ENCODE results near the gene FOXO3.
"Not testable (repeated sequence)": the region's sequence is repeated elsewhere in the genome, so short reads cannot be mapped to it uniquely, and the experiment has no call there.

FOXO3 gene

DNA sequence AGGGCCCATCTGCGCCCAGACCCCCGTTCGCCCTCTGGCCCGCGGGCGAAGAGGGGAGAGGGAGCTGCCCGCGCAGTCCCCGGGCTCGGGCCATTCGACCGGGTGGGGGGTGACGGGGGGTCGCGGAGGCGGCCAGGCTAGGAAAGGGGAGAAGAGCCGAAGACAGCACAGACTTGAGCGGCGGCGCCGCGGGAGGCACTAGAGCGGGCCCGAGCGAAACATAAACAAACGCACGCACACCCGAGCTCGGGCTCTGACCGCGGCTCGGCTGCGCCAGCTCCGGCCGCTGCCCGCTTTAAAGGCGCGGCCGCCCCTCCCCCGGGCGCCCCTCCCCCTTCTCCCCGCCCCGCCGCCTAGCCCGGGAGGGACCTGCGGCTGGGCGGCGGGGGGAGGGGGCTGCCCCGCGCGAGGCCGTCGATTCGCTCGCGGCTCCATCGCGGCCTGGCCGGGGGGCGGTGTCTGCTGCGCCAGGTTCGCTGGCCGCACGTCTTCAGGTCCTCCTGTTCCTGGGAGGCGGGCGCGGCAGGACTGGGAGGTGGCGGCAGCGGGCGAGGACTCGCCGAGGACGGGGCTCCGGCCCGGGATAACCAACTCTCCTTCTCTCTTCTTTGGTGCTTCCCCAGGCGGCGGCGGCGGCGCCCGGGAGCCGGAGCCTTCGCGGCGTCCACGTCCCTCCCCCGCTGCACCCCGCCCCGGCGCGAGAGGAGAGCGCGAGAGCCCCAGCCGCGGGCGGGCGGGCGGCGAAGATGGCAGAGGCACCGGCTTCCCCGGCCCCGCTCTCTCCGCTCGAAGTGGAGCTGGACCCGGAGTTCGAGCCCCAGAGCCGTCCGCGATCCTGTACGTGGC lies at the start of gene FOXO3:
Gene FOXO3, plus strand, starts transcription at position 455 of the 846 bp plus-strand sequence. Its CDS starts 292 bp downstream, at position 747.
- DNase-seq = peak; percentile 64

DNA sequence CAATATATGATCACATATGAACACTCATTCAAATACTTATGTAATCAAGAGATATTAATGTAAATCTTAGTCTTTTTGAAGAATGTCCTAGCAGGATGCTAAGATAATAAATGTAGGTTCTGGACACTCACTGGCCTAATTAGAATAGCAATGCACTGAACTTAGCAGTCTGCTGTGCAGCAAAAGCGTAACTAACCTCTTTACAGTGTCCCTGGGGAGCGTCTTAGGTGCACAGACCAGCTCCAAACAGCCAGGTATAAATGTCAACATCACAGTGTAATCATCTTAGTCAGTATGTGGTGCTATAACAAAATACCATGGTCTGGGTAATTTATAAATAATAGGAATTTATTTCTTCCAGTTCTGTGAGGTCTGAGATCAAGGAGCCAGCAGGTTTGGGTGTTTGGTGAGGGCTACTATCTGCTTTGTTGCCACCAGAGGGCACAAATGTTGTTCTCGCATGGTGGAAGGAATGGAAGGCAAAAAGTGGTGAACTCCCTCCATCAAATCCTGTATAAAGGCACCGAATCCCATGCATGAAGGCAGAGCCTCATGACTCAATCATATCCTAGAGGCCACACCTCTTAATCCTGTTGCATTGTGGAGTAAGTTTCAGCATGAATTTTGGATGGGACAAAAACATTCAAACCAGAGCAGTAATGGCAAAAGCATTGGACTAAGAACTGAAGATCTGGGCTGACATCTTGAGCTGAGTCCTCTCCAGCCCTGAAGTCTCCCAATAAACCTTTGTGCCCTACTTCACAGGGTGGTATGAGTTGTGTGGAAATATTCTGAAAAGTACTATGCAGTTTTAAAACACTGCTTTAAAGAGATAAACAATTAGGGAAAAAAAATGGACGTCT lies 41.8 kb upstream of the FOXO3 start:
- no peak for DNase-seq

DNA sequence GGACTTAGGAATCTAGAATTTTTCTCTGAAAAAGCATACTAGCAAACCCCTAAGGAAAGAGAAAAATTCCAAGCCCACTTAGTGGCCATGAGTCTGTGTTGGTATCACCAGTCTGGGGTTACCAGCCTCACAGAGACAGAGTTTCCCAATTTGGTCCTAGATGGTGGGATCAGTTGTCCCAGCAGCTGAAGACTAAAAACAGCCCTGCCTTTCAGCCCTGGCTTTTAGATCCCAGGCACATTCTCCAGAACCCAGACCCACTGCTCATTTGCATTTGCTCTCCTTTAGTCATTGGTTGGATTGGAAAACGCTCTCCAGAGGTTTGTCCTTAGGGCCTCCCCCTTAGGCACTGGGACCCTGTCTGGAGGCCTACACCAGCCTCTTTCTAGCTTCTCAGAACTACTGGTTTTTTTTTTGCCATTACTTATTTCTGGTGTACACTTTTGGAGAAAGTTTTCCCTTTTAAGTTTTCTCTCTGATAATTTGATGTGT lies 39.1 kb upstream of the FOXO3 start:
- no peak for DNase-seq

DNA sequence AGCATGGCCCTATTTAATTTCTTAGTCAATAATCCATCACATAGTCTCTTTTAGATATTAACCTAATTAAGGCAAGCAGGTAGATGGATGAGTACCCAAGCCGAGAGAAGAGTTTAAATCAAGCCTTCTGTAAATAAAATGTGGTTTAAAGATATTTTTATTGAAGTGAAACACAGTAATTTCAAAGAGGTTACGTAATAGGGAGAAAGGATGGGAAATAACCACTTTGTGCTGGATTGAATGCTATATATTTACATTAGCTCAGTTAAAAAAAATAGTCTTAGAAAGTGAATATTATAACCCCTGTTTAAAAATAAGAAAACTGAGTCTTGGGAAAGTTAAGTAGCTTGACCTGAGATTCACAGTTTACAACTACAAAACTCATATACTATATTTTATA lies 37.0 kb upstream of the FOXO3 start:
- DNase-seq = no peak

DNA sequence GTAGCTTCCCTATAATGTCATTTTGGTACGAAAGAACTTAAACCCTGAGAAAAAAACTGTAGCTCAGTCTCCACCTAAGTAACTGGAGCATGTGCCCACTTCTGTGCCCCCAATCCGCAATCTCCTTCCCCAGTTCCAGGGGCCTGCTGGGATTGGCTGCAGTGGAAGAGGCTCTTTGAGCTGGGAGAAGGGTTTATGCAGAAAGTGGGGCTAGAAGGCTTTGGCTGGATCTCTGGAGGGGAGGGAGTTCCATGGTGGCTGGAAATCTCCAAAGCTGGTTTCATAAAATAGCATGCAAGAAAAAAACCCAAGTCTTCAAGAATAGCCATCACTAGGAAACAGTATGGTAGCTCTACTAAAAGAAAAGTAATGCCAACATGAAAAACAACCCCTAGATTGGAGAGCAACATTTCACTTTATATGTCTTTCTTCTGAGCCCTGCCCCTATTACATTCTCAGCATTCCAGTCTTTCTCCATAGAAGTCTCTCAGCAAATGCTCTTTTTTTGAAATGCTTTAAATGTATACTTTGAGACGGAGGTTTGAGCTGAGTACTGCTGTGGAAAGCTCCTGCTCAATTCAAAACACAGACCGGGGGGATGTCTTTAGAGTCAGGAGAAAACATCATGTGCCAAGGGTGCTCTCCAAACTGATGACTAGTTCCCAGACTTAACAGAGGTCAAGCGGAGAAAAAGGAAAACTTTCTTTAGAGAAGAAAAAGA lies 36.0 kb upstream of the FOXO3 start:
- DNase-seq = no peak

DNA sequence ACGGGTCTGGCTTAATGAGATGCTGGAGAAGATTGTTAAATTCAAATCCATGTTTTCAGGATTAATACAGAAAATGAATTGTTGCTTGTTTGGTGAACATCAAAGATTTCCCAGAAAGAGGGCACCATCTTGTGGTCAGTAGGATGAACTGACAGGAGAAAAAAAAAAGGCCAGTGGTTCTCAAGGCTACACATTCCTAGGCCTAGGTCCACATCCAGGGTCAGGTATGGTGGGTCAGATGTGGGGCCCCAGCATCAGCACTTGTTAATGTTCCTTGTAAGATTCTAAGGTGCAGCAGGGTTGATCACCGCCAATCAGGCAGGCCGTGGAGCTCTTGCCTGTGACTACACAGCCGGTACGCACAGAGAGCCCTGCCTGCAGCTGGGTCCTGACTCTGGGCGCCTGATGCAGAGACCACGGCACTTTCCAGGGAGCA lies 34.0 kb upstream of the FOXO3 start:
- DNase-seq = no peak

DNA sequence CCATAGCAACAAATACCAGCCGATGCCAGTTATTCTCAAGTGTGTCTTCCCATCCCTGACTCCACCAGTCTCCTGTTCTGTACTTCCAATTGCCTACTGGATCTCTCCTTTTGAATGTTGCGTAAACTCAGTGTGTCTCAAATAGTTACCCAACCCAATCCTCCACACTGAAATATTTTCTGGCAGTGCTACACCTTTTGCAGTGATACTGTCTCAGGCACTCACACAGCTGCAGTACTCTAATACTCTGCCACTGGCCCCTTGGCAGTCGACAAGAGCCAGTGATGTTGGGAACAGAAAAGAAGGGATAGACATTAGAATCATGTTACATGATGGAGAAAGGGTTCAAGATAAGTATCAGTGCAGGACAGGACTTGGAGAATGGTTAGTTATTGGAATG lies 31.8 kb upstream of the FOXO3 start:
- no peak for DNase-seq

DNA sequence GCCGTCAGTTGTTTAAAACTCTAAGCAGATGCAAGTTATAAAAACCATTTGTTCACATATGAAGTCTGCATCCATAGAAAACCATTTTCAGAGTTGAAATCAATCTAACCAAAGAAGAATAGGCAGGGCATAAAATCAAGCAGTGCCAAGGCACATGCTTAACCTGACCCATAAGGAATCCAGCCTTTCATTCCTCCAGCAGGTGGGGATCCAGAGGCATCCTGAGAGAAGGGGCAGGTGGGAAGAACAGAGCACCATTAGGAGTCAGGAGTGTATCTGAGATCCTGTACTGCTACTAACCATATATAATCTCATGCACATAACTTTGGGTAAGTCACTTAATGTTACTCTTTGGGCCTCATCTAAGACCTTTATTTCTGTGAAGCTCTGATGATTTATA lies 29.4 kb upstream of the FOXO3 start:
- DNase-seq = no peak

DNA sequence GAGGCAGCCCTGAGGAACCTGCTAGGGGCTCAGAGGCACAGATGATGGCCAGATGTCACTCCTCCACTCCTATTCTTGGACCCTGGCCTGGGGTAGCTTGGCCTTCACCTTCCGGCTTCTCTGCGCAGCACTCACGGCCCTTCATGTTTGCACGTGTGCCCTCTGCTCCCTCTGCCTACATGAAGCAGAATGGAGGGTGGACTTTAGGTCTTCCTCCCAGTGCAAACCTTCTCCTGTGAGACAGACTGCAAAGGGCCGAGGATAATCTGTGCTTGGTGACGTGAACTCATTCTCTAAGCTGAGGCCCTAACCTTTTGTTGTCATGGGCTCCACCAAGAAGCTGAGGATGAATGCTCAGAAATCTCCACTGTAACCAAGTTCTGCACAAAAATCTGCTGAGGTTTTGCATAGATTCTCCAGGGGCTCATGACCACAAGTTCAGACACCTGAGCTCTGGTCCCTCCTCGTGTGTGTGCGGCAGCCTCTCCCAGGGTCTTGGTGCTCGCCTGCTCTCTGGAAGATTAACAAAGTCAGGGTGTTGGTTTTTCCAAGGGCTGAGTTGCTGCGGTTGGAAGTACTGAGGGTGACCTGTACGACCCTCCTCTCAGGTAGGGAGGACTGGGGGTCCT lies 25.5 kb upstream of the FOXO3 start:
- DNase-seq = no peak

DNA sequence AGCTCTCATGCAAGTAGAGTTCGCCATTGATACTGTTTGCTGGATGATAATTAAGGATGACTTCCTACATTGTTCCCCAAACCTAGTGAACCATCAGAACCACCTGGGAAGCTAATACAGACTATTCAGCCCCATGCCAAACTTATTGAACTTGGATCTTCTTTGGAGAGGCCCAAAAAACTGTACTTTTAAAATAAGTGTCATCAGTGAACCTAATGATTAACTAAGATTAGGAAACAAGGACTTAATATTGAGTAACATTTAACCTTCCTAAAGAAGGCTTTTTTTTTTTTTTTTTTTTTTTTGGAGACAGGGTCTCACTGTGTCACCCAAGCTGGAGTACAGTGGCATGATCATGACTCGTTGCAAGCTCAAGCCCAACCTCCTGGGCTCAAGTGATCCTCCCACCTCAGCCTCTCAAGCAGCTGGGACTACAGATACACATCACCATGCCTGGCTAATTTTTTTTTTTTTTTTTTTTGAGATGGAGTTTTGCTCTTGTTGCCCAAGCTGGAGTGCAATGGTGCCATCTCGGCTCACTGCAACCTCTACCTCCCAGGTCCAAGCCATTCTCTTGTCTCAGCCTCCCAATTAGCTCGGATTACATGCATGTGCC lies 24.7 kb upstream of the FOXO3 start:
- not testable (repeated sequence) for DNase-seq

DNA sequence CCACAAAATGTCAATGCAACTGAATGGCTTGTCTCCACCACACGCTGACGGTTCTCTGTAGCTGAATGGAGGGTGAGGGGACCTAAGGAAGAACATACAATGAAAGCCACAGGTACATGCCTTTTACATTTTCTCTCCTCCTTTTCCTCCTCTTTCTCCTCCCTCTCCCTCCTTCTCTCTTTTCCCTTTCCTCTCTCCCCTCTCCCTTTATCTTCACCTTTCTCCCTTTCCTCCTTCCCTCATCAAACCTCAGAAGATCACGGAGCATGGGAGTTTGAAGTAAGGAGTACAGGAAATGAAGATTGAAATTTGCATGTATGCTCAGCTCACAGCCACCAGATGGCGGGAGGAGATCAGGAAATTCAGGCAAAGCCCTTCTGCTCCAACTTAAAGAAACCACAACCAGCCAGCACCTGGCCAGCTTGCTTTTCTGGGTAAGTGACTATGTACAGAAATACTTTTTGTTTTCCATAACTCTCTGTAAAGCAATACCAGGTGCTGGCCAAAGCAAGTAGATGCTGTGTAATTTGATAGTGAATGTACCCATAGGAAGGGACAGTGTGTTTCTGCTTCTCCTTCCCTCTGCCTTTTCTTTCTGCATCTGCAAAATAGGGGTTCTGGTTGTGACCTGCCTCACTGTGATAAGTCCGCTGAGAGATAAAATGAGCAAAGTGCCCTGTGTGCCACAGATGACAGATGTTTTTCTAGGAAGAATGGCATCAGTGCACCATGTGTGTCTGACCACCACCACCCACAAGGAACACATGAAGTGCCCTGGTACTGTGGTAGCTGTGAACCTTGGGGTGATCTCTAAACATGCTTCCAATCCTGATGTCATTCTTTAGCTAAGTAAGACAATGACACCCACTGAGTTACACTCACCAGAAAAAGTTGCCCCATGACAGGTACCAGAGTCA lies 18.6 kb upstream of the FOXO3 start:
- DNase-seq = peak; percentile 62

DNA sequence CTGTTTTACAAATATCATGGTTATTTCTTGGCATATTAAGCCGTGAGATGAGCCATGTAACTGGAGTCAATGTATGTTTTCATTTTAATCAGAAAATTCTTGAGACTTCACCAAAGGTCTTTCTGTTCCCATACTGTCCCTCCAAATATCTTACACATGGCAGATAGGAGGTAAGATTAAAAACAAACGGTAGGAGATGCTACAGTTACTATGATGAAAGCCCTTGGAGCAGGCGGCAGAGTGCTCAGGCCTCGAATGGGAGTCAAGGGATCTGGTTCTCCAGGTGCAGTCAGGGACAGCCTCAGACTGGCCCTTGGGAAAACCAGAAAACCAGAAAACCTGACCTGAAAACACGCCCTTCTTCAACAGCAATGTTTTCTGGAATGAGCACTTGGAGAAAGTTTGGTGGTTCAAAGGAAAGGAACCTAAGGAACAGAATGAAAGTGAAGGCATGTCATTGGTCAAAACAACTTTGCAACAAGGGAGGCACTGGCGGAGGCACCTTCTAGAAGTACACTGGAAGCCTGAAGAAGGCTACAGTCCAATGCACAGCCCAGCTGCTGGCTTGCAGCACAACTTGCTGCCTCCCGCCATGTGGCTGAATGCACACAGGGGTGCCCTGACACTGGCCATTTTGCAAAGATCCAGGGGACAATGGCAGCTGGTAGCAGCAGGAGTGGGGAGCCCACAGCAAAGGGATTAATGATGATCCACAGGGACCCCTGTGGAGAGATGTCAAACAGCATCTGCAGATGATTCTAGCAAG lies 17.4 kb upstream of the FOXO3 start:
- no peak for DNase-seq

DNA sequence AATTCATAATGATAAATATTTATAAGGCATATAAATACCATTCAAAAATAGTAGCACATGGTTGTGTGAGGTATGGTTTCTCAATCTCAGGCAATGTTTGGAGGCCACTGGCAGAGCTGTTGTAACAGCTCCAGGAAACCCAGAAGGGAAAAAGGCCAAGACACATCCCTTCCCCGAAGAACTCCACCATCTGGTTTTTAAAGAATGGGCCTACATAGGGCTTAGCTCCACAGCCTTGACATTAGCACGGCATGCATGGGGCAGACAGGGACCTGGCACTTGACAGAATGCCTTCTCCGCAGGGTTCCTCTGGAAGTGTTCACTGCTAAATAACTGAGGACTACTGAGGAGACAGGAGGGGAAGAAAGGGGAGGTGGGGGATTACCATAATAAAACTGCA lies 16.1 kb upstream of the FOXO3 start:
- no peak for DNase-seq

DNA sequence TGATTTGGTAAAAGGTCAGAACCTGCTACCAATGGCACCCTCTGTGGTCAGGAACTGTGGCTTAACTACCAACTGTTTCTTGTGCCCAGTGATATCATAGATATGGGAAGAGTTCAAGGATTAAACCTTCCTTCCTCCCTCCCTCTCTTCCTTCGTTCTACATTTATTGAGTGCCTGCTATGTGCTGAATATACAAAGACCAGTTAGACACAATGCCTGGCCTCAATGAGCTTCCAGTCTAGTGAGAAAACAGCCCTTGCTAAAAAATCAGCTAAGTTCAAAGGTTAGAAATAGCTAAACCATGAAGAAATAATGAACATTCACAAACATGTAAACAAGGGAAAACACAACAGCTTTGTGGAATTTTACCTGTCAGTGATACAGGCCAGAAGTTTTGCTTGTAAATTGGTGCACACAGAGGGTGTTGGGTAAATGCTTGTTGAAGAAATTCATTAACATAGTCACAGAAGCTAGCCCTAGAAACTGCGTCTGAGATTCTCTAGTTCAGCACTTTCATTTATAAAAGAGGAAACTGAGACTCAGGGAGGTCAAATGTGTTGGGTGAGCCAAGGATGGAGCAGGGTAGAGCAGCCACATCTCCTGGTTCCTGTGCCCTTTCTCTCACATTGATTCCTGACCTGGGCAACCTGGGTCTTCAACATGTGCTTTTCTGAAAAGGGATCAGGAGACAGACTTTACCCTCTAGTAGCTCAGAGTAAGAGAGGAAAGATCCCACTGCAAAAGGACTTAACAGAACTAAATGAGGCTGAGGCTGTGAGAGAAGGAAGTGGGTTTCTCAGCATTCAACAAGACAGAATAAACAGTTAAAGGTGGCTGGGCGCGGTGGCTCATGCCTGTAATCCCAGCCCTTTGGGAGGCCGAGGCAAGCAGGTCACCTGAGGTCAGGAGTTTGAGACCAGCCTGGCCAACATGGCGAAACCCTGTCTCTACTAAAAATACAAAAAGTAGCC lies 14.4 kb upstream of the FOXO3 start:
- DNase-seq = no peak

DNA sequence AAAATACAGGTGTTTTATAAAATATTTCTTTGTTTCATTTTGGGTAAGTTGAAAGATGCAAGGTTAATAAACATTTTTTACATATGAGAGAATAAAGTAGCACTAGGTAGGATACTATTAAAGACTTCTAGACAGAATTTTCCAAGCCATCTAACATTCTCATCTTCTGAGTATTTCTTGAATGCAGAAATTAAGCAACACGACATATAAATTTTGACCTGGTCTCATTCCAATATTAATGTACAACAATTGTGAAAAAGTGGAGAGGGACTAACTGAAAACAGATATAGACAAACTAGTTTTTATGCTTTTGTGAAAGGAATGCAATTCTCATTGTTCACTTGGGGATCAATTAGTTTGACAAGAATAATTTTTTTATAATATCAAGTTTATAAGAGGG lies 11.5 kb upstream of the FOXO3 start:
- DNase-seq = no peak

DNA sequence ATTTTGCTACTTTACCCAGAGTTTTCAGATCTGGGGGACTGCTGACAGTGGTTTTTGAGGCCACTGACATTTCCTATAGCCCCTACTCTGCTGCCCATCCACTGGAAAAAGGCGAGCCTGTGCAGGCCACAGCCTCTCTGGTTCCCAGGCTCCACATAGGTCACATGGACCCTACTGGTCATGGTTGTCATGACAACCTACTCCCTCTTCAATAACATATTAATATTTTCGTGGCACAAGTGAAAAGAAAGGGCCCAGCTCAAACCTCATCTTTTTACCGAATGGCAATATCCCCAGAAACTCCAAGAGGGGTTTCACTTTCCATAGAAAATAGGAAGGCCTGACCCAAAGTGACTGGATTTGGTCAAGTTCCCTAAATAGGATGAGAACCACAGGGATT lies 11.0 kb upstream of the FOXO3 start:
- DNase-seq = no peak

DNA sequence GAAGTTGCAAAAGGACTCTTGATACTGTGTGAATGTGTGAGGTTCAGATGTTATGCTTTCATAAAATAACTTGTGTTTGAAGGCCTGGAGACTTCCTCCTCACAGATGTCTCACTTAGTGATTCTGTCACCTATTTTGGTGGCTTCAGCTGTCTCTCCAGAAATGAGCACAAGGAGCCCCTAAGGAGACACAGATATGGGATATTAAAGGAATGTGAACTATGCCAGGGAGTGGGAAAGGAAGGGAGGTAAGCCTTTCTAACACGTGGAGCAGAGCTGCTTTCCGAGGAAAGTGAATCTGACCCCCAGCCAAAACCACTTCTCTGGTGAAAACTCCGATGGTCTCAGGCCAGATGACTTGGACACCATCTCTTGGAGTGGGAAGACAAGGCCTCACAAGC lies 10.5 kb upstream of the FOXO3 start:
- DNase-seq = no peak

DNA sequence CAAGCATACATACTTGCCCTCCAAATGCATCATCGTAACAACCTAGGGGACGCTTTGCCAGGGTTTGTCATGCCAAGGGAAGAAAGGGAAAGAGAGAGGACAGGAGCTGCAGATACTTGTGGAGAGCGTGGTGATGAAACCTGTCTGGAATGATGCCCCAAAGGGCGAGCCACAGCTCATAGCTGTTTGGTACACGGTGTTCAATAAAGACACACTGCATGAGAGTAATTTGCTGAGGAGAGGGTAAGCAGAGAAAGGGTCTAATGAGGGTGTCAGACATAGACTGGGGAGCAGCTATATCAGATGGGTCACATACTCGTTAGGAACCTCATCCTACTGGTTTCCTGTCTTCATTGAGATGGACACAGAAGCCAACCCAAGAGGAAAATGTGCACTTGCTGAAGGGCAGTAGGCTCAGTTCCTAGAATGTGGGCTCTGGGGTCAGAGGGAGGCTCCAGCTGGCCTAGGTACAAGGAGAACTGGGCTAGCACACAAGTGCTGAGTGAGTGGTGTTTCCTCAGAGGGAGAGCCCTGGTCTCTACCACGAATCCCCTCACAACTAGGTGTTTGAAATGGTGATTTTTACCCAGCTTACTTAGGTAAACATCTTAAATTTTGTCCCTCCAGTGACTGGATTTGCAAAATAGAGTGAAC lies 5.2 kb upstream of the FOXO3 start:
- no peak for DNase-seq

DNA sequence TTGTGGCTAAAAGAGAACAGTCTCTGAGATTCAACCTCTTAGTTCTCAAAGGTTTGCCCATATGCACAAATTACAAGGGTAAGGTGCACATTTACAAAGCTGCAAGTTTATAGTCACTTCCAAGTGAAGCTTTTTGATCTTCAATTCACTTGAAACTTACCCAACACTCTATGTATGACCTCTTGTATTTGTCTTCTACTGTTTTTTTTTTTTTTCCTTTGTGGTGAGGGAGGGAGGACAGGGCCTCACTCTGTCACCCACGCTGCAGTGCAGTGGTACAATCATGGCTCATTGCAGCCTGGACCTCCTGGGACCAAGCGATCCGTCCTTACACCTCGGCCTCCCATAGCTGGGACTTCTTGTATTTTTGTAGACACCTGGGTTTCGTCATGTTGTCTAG lies 4.5 kb upstream of the FOXO3 start:
- no peak for DNase-seq

Data from SHP77 treated with DMSO at 0.1 percent for 48 hours (cell line).